Measurements from ENCODE around the gene TOR1B. TPM values are rescaled to one million over a fixed set of nuclear protein-coding genes. Genes with fewer than 3 reads are reported as not detected.
A peak's percentile ranks its signal among the peaks of the same experiment; 100 is the strongest.

The TOR1B gene
- polyA plus RNA-seq, 1 of the 3 experiments (the other 2 are of a cell fraction): 37.4 TPM

GRCh38 chr9:129776566-129776937 lies 26.4 kb upstream of the TOR1B start:
- DNase-seq: no peak
- no peaks in the 10 kb centered on the region for H3K9me3 ChIP-seq
- ChIA-PET POLR2A (no interaction called here), CTCF (interaction anchor here (0.9 to 19.6 kb wide), 8 partner anchors 7 to 166 kb away, joined by 3 to 356 read pairs (median 6); no protein-coding TSS in a partner anchor)
- peak overlapping the region in 1 of 2 experiments; percentile 79; a peak in 2 of 4 replicates for H3K27ac ChIP-seq (ENCODE audit: low read depth in 2 of 2, low read length in 1 of 2)
- no peaks in the 10 kb centered on the region for H3F3A ChIP-seq (replicated peaks; ENCODE audit: insufficient read depth)
- H2AFZ ChIP-seq (ENCODE audit: low read depth): peak overlapping the region; percentile 68
- no peaks in the 10 kb centered on the region for H3K79me2 ChIP-seq (ENCODE audit: insufficient read depth)
- no peak overlapping the region; a peak in 1 of 4 replicates for H3K4me3 ChIP-seq (ENCODE audit: low read depth in 2 of 2, low read length in 1 of 2)
- WGBS (ENCODE audit: low lambda C conversion rate): 90% methylated on average over 5 of the region's 8 CpGs
- TF ChIP-seq ELF1 (IDR thresholded peaks at IDR 0.05) (no peak), MEF2A (IDR thresholded peaks at IDR 0.05; ENCODE audit: borderline replicate concordance, low read depth) (no peak), CTCF (IDR thresholded peaks at IDR 0.05) (no peak), JUND (IDR thresholded peaks at IDR 0.05) (no peak), GATA2 (CRISPR knock-in tag; IDR thresholded peaks at IDR 0.05) (no peak), EP300 (IDR thresholded peaks at IDR 0.05; ENCODE audit: borderline replicate concordance in 1 of 2, low read depth in 1 of 2, low read length in 1 of 2) (no peak), FOXM1 (IDR thresholded peaks at IDR 0.05; ENCODE audit: low read depth) (no peak), YY1 (IDR thresholded peaks at IDR 0.05; ENCODE audit: low read depth) (no peak), RCOR1 (IDR thresholded peaks at IDR 0.05; ENCODE audit: low read length) (no peak), ZBTB33 (IDR thresholded peaks at IDR 0.05; ENCODE audit: borderline replicate concordance, low read depth) (no peak), USF2 (IDR thresholded peaks at IDR 0.05; ENCODE audit: borderline replicate concordance, low read depth, low read length) (no peak), REST (IDR thresholded peaks at IDR 0.05; ENCODE audit: low read depth, low read length) (no peak), EZH2phosphoT487 (IDR thresholded peaks at IDR 0.05; ENCODE audit: borderline replicate concordance, low read depth) (no peak), RFX5 (IDR thresholded peaks at IDR 0.05; ENCODE audit: low read length) (no peak)
- H3K27me3 ChIP-seq (ENCODE audit: insufficient read depth): no peaks in the 10 kb centered on the region
- H3K36me3 ChIP-seq (replicated peaks in 1 of 2; ENCODE audit: control insufficient read depth in 1 of 2, insufficient read depth in 2 of 2, low read length in 1 of 2): no peaks in the 10 kb centered on the region
- H3K4me2 ChIP-seq: peak overlapping the region; percentile 53
- no peaks in the 10 kb centered on the region for H3K9me2 ChIP-seq
- no peaks in the 10 kb centered on the region for H4K20me1 ChIP-seq (ENCODE audit: insufficient read depth)
- H3K4me1 ChIP-seq (ENCODE audit: control insufficient read depth in 1 of 2, insufficient read depth in 2 of 2, low read depth in 1 of 2, low read length in 1 of 2): peaks cover 4 to 6% of the 10 kb centered on the region in 2 experiments; a peak in 1 of 4 replicates
- peak overlapping the region; percentile 20; the same call in 1 of the 2 replicates for H3K9ac ChIP-seq
